Breast epithelium (tissue), 3 donors: Measurements from ENCODE around the gene RNU1-3.
"Not testable (repeated sequence)": the region's sequence is repeated elsewhere in the genome, so short reads cannot be mapped to it uniquely, and the experiment has no call there.

Experiments
- CTCF ChIP-seq, 3 donors: fragments of 450-650 bp; IDR thresholded peaks; one replicate each; pipeline ENCODE4 v1.5.1; 2016 to 2017; ENCODE audit warnings: antibody characterized with exemption in 3 of 3, mild to moderate bottlenecking in 3 of 3, moderate library complexity in 3 of 3
- POLR2AphosphoS5 ChIP-seq, 3 donors: sonication (generic); formaldehyde crosslinking; IDR thresholded peaks; one replicate each; pipeline ENCODE4 v1.6.1; 2017; ENCODE audit warnings: antibody characterized with exemption in 3 of 3

- TF ChIP-seq CTCF, POLR2AphosphoS5 (IDR thresholded peaks at IDR 0.05): not testable (repeated sequence)
Observed at GRCh38 chr1:16643476-16644192, 23.1 kb downstream of the RNU1-3 start.
